ENCODE measurements around the gene HEMK1. TPM values are rescaled to one million over a fixed set of nuclear protein-coding genes. Genes with fewer than 3 reads are reported as not detected.

The HEMK1 gene
- total RNA-seq, 1 experiment from 2014 or later, result 20.9 TPM

GRCh38 chr3:50533316-50533715 is 36.0 kb upstream of the HEMK1 start (continued):
- no peak for TF ChIP-seq HMGXB4 (CRISPR knock-in tag; IDR thresholded peaks at IDR 0.05)
- TF ChIP-seq ATF3 (CRISPR knock-in tag; conservative IDR thresholded peaks at IDR 0.05), result no peak
- no peak for TF ChIP-seq ZSCAN18 (CRISPR knock-in tag; IDR thresholded peaks at IDR 0.05)
- no peak for TF ChIP-seq KAT7 (CRISPR knock-in tag; IDR thresholded peaks at IDR 0.05; ENCODE audit: borderline replicate concordance)

- CTCF ChIA-PET, result interaction anchor here (1.2 to 1.7 kb wide), 4 partner anchors 9 to 98 kb away, joined by 3 to 11 read pairs (median 4); no protein-coding TSS in a partner anchor
- H3K27me3 Mint-ChIP-seq (ENCODE audit: low read depth), result peaks cover 33% of the 10 kb centered on the region
- no peak overlapping the region for H3K27ac Mint-ChIP-seq
- H3K36me3 Mint-ChIP-seq, result no peaks in the 10 kb centered on the region
- peaks cover 31% of the 10 kb centered on the region for H3K4me1 Mint-ChIP-seq
- no peak overlapping the region for H3K4me3 Mint-ChIP-seq
- H3K9me3 Mint-ChIP-seq, result no peaks in the 10 kb centered on the region
- no peak for DNase-seq (ENCODE audit: low spot score)
- POLR2A ChIA-PET, result no interaction called here
- no peak for TF ChIP-seq IRF1 (CRISPR knock-in tag; IDR thresholded peaks at IDR 0.05)
- TF ChIP-seq CDX4 (CRISPR knock-in tag; IDR thresholded peaks at IDR 0.05; ENCODE audit: borderline replicate concordance), result no peak
- TF ChIP-seq ZNF532 (CRISPR knock-in tag; IDR thresholded peaks at IDR 0.05; ENCODE audit: borderline replicate concordance), result no peak
- no peak for TF ChIP-seq RORB (CRISPR knock-in tag; IDR thresholded peaks at IDR 0.05)
- no peak for TF ChIP-seq JUN (CRISPR knock-in tag; IDR thresholded peaks at IDR 0.05)
- TF ChIP-seq PREB (CRISPR knock-in tag; IDR thresholded peaks at IDR 0.05; ENCODE audit: borderline replicate concordance), result no peak
- TF ChIP-seq JAZF1 (CRISPR knock-in tag; IDR thresholded peaks at IDR 0.05), result no peak
- TF ChIP-seq ELF4 (CRISPR knock-in tag; IDR thresholded peaks at IDR 0.05; ENCODE audit: low read depth), result no peak
- no peak for TF ChIP-seq NR2C2 (CRISPR knock-in tag; IDR thresholded peaks at IDR 0.05)
- no peak for TF ChIP-seq MXD4 (CRISPR knock-in tag; IDR thresholded peaks at IDR 0.05; ENCODE audit: borderline replicate concordance)
- TF ChIP-seq ZNF423 (CRISPR knock-in tag; IDR thresholded peaks at IDR 0.05), result no peak
- TF ChIP-seq NR1H2 (CRISPR knock-in tag; IDR thresholded peaks at IDR 0.05), result no peak
- TF ChIP-seq PRDM15 (CRISPR knock-in tag; IDR thresholded peaks at IDR 0.05), result no peak
- ATAC-seq, result peak; percentile 16
Observed at GRCh38 chr3:50533807-50534461, 35.4 kb upstream of the HEMK1 start.
